GM18861 (cell line): ENCODE data around the gene ZMAT1.
"Not testable (repeated sequence)": the region's sequence is repeated elsewhere in the genome, so short reads cannot be mapped to it uniquely, and the experiment has no call there.

ENCODE experiments used
- ATAC-seq: cut with Tn5 transposase; IDR thresholded peaks from one replicate; pipeline ENCODE4 v1.9.1; 2021; ENCODE audit not compliant: unreplicated experiment

Gene ZMAT1

GRCh38 chrX:101931488-101932248 is at the start of gene ZMAT1:
Gene ZMAT1 (minus strand): TSS chrX:101932027. CDS start chrX:101932008, 19 bp downstream.
- peak; percentile 91 for ATAC-seq

GRCh38 chrX:101977106-101977505 is 45.3 kb upstream of the ZMAT1 start:
- no peak for ATAC-seq

- no peak for ATAC-seq
Observed at GRCh38 chrX:101973066-101973465, 41.2 kb upstream of the ZMAT1 start.

GRCh38 chrX:101964923-101965539 is 33.2 kb upstream of the ZMAT1 start:
- not testable (repeated sequence) for ATAC-seq

- no peak for ATAC-seq
Observed at GRCh38 chrX:101958139-101958538, 26.3 kb upstream of the ZMAT1 start.

GRCh38 chrX:101957174-101957573 is 25.3 kb upstream of the ZMAT1 start:
- no peak for ATAC-seq

- no peak for ATAC-seq
Observed at GRCh38 chrX:101956556-101956955, 24.7 kb upstream of the ZMAT1 start.

- no peak for ATAC-seq
Observed at GRCh38 chrX:101950581-101950980, 18.8 kb upstream of the ZMAT1 start.

- ATAC-seq, result no peak
Observed at GRCh38 chrX:101932249-101932570, 383 bp upstream of the ZMAT1 start.

GRCh38 chrX:101931136-101931487 is 715 bp downstream of the ZMAT1 start:
- no peak for ATAC-seq

- no peak for ATAC-seq
Observed at GRCh38 chrX:101925733-101926132, 6.1 kb downstream of the ZMAT1 start.

- no peak for ATAC-seq
Observed at GRCh38 chrX:101918751-101919150, 13.1 kb downstream of the ZMAT1 start.

- ATAC-seq, result no peak
Observed at GRCh38 chrX:101906136-101906796, 25.6 kb downstream of the ZMAT1 start.

GRCh38 chrX:101904996-101905395 is 26.8 kb downstream of the ZMAT1 start:
- ATAC-seq, result no peak
